HCT116 (cell line): ENCODE results near the gene POLR3C. TPM values are rescaled to one million over a fixed set of nuclear protein-coding genes. Genes with fewer than 3 reads are reported as not detected.

Source experiments
- ATAC-seq: fragments of 200-7000 bp; cut with Tn5 transposase; 2 replicates; pipeline ENCODE4 v1.9.1; 2020; ENCODE audit warnings: mild to moderate bottlenecking, moderate library complexity
- BruUV-seq: library from RNA; stranded (reverse); fragments of 400-500 nt; replicated peaks from 2 replicates; lab custom pipeline; 2021; lab: Mats Ljungman, UMichigan
- CTCF ChIA-PET: fragments of 300-600 bp; sonication (Branson Sonifier 250); formaldehyde crosslinking; loops from one replicate; lab custom pipeline; 2021; ENCODE audit warnings: antibody characterized with exemption; lab: Charles Lee
- POLR2A ChIA-PET: fragments of 300-600, 350-600 bp; sonication (Branson Sonifier 250); formaldehyde crosslinking; loops from one replicate; lab custom pipeline; 2021; ENCODE audit warnings: antibody characterized with exemption; lab: Charles Lee
- RAD21 ChIA-PET, 2 experiments: fragments of 300-600 bp; sonication (Branson Sonifier 250); formaldehyde crosslinking; loops; one replicate each; lab custom pipeline; 2023; ENCODE audit warnings: low total read pairs in 2 of 2; ENCODE audit not compliant: uncharacterized antibody in 2 of 2, unreplicated experiment in 2 of 2, low non-redundant PET in 1 of 2; lab: Charles Lee
- DNase-seq: peaks from one replicate; pipeline ENCODE4 v3.0.0-alpha.2; 2010; ENCODE audit warnings: low read depth, low spot score
- H2AFZ ChIP-seq: fragments of 200-600 bp; shearing (Covaris generic), sonication (generic); 2 replicates; pipeline ENCODE4 v1.6.1; 2017; ENCODE audit warnings: low read depth, mixed run types, mixed read lengths, antibody characterized with exemption, low read length; ENCODE audit not compliant: poor library complexity, severe bottlenecking
- H3K27ac ChIP-seq: 2 replicates; pipeline ENCODE4 v1.5.1; 2012; ENCODE audit warnings: low read depth, low read length
- H3K27me3 ChIP-seq: fragments of 200-600 bp; sonication (generic); 2 replicates; pipeline ENCODE4 v1.6.1; 2016; ENCODE audit warnings: mixed run types, low read length, mixed read lengths; ENCODE audit not compliant: insufficient read depth
- H3K36me3 ChIP-seq, 2 experiments: fragments of 200-500 bp in 1 of 2; fragments of 200-600 bp in 1 of 2; sonication (Bioruptor generic) in 1 of 2; sonication (generic) in 1 of 2; 2 replicates each; pipeline versions ENCODE4 v1.5.1 to v1.6.1; 2014 to 2016; ENCODE audit warnings: low read length in 2 of 2, inconsistent platforms in 1 of 2, mixed read lengths in 1 of 2, mixed run types in 1 of 2; ENCODE audit not compliant: insufficient read depth in 2 of 2, control insufficient read depth in 1 of 2
- H3K4me1 ChIP-seq, 2 experiments: fragments of 200-600 bp in 1 of 2; sonication (generic) in 1 of 2; 2 replicates each; pipeline versions ENCODE4 v1.5.1 to v1.6.1; 2012 to 2017; ENCODE audit warnings: low read length in 2 of 2, inconsistent platforms in 1 of 2, mild to moderate bottlenecking in 1 of 2, mixed read lengths in 1 of 2, mixed run types in 1 of 2, moderate library complexity in 1 of 2; ENCODE audit not compliant: insufficient read depth in 2 of 2, control insufficient read depth in 1 of 2
- H3K4me2 ChIP-seq: fragments of 200-600 bp; sonication (generic); 2 replicates; pipeline ENCODE4 v1.6.1; 2017; ENCODE audit warnings: mixed run types, low read length, mixed read lengths
- H3K4me3 ChIP-seq, 2 experiments: fragments of 200-600 bp in 1 of 2; sonication (generic) in 1 of 2; replicated peaks in 1 of 2; 2 replicates each; pipeline ENCODE4 v1.5.1; 2011 to 2016; ENCODE audit warnings: low read length in 2 of 2, control low read depth in 1 of 2, low read depth in 1 of 2, mild to moderate bottlenecking in 1 of 2, mixed read lengths in 1 of 2, mixed run types in 1 of 2
- H3K79me2 ChIP-seq: fragments of 200-600 bp; sonication (generic); 2 replicates; pipeline ENCODE4 v1.6.1; 2017; ENCODE audit warnings: mild to moderate bottlenecking, mixed run types, low read length, moderate library complexity, mixed read lengths; ENCODE audit not compliant: insufficient read depth
- H3K9ac ChIP-seq: fragments of 200-600 bp; sonication (generic); 2 replicates; pipeline ENCODE4 v1.6.1; 2016; ENCODE audit warnings: low read length, mixed read lengths
- H3K9me2 ChIP-seq: fragments of 200-600 bp; sonication (generic), shearing (Covaris generic); 2 replicates; pipeline ENCODE4 v1.6.1; 2017; ENCODE audit warnings: mixed run types, mild to moderate bottlenecking, moderate library complexity; ENCODE audit not compliant: insufficient read depth
- H3K9me3 ChIP-seq, 2 experiments: fragments of 200-500 bp in 1 of 2; fragments of 200-600 bp in 1 of 2; sonication (Bioruptor generic) in 1 of 2; sonication (generic) in 1 of 2; 2 replicates each; pipeline ENCODE4 v1.6.1; 2014 to 2017; ENCODE audit warnings: low read length in 2 of 2, mixed read lengths in 2 of 2, inconsistent platforms in 1 of 2, low read depth in 1 of 2, mild to moderate bottlenecking in 1 of 2, mixed run types in 1 of 2, moderate library complexity in 1 of 2; ENCODE audit not compliant: control insufficient read depth in 1 of 2, insufficient read depth in 1 of 2
- H4K20me1 ChIP-seq: fragments of 200-600 bp; sonication (generic), shearing (Covaris generic); 2 replicates; pipeline ENCODE4 v1.6.1; 2017; ENCODE audit warnings: mixed run types, mild to moderate bottlenecking, moderate library complexity; ENCODE audit not compliant: insufficient read depth
- ATF3 ChIP-seq: IDR thresholded peaks from 2 replicates; pipeline ENCODE4 v1.6.1; 2012
- CEBPB ChIP-seq: IDR thresholded peaks from 2 replicates; pipeline ENCODE4 v1.6.1; 2012; ENCODE audit warnings: low read depth
- CTCF ChIP-seq, 3 experiments: fragments of 200-600 bp in 1 of 3; sonication (generic) in 1 of 3; IDR thresholded peaks in 2 of 3; conservative IDR thresholded peaks in 1 of 3; 2 replicates each; pipeline ENCODE4 v1.5.1; 2012 to 2017; ENCODE audit warnings: low read depth in 2 of 3, low read length in 2 of 3, antibody characterized with exemption in 1 of 3, borderline replicate concordance in 1 of 3, control low read depth in 1 of 3, mild to moderate bottlenecking in 1 of 3, mixed read lengths in 1 of 3, mixed run types in 1 of 3, moderate library complexity in 1 of 3; ENCODE audit not compliant: insufficient read depth in 1 of 3
- EGR1 ChIP-seq: IDR thresholded peaks from 2 replicates; pipeline ENCODE4 v1.6.1; 2012; ENCODE audit warnings: low read depth
- ELF1 ChIP-seq: IDR thresholded peaks from 2 replicates; pipeline ENCODE4 v1.6.1; 2012; ENCODE audit warnings: low read depth, borderline replicate concordance
- EZH2 ChIP-seq: fragments of 200-600 bp; sonication (generic); IDR thresholded peaks from 2 replicates; pipeline ENCODE4 v1.6.1; 2017; ENCODE audit warnings: antibody characterized with exemption, mixed run types
- FOSL1 ChIP-seq: IDR thresholded peaks from 2 replicates; pipeline ENCODE4 v1.6.1; 2012; ENCODE audit warnings: low read depth
- JUND ChIP-seq: IDR thresholded peaks from 2 replicates; pipeline ENCODE4 v1.6.1; 2012
- MAX ChIP-seq: IDR thresholded peaks from 2 replicates; pipeline ENCODE4 v1.6.1; 2012
- POLR2A ChIP-seq: IDR thresholded peaks from 2 replicates; pipeline ENCODE4 v1.7.0; 2011; ENCODE audit warnings: borderline replicate concordance; ENCODE audit not compliant: insufficient read depth, insufficient read length; ENCODE audit errors: extremely low read depth
- POLR2AphosphoS5 ChIP-seq: IDR thresholded peaks from 2 replicates; pipeline ENCODE4 v1.6.1; 2011; ENCODE audit warnings: mild to moderate bottlenecking, low read depth, low read length, moderate library complexity
- RAD21 ChIP-seq: IDR thresholded peaks from 2 replicates; pipeline ENCODE4 v1.6.1; 2012; ENCODE audit warnings: low read depth, mild to moderate bottlenecking
- SIN3A ChIP-seq: IDR thresholded peaks from 2 replicates; pipeline ENCODE4 v1.6.1; 2012; ENCODE audit warnings: low read depth
- SRF ChIP-seq: IDR thresholded peaks from 2 replicates; pipeline ENCODE4 v1.6.1; 2012; ENCODE audit warnings: low read depth
- YY1 ChIP-seq: IDR thresholded peaks from 2 replicates; pipeline ENCODE4 v1.6.1; 2011; ENCODE audit warnings: low read length, low read depth, moderate library complexity, mild to moderate bottlenecking; ENCODE audit not compliant: insufficient replicate concordance; ENCODE audit errors: extremely low read depth
- ZBTB33 ChIP-seq: IDR thresholded peaks from 2 replicates; pipeline ENCODE4 v1.6.1; 2011; ENCODE audit warnings: mild to moderate bottlenecking, low read length, moderate library complexity; ENCODE audit not compliant: insufficient replicate concordance; ENCODE audit errors: extremely low read depth
- ZFX ChIP-seq: fragments of 450-650 bp; IDR thresholded peaks from 2 replicates; pipeline ENCODE4 v1.6.1; 2017
- ZNF274 ChIP-seq: fragments of 200-500 bp; sonication (Bioruptor generic); IDR thresholded peaks from 2 replicates; pipeline ENCODE4 v1.6.1; 2014; ENCODE audit warnings: mild to moderate bottlenecking, low read depth, low read length, inconsistent platforms
- intact Hi-C: fragments of 100-400 bp; cut with micrococcal nuclease; formaldehyde crosslinking; loops from 2 replicates; pipeline ENCODE4 v1.10.0; 2022
- total RNA-seq: library from RNA; stranded (reverse); gene quantifications from one replicate; pipeline ENCODE4 v1.2.1, GENCODE V29; 2021; ENCODE audit not compliant: unreplicated experiment

The POLR3C gene
- total RNA-seq, 1 experiment from 2014 or later, result 25.4 TPM

- no peak overlapping the region for H3K9ac ChIP-seq
- no peaks in the 10 kb centered on the region for H3K9me3 ChIP-seq
- DNase-seq (no peak), ATAC-seq (no peak)
- H3K27me3 ChIP-seq, result peaks cover 4% of the 10 kb centered on the region; the same call in 1 of the 2 replicates
- ChIA-PET RAD21 (no interaction called here), POLR2A (interaction anchor here (1.2 kb wide), 1 partner anchor 44 kb away, joined by 3 read pairs; the partner anchor contains the start of gene NUDT17), CTCF (interaction anchor here (3.3 kb wide), 1 partner anchor 32 kb away, joined by 36 read pairs; the partner anchor contains the start of gene PIAS3)
- H3K4me2 ChIP-seq, result no peak overlapping the region
- BruUV-seq, result no TSS peak
- no peaks in the 10 kb centered on the region for H4K20me1 ChIP-seq
- H3K4me3 ChIP-seq, result no peak overlapping the region
- H3K4me1 ChIP-seq, result peaks cover 29 to 51% of the 10 kb centered on the region in 2 experiments
- no peaks in the 10 kb centered on the region for H3K9me2 ChIP-seq
- no peak overlapping the region for H2AFZ ChIP-seq
- no peaks in the 10 kb centered on the region for H3K79me2 ChIP-seq
- H3K27ac ChIP-seq, result no peak overlapping the region
- H3K36me3 ChIP-seq, result no peaks in the 10 kb centered on the region
- intact Hi-C loops, result loop anchor here (5.0 kb wide), 1 partner anchor 88 kb away; no protein-coding TSS in a partner anchor
- TF ChIP-seq POLR2A (no peak), YY1 (no peak), ZNF274 (no peak), ELF1 (no peak), RAD21 (no peak), CTCF (IDR thresholded peaks at IDR 0.05 in 2 of 3, conservative IDR thresholded peaks at IDR 0.05 in 1 of 3; ENCODE audit: borderline replicate concordance in 1 of 3, insufficient read depth in 1 of 3, low read depth in 2 of 3, low read length in 2 of 3) (no peak), JUND (no peak), SRF (no peak), EGR1 (no peak), ZFX (no peak), CEBPB (no peak), EZH2 (no peak), SIN3A (no peak), MAX (no peak), ATF3 (no peak), POLR2AphosphoS5 (no peak), FOSL1 (no peak), ZBTB33 (no peak)
- TF ChIP-seq, all 23 proteins: peak for 0
These were observed 65.7 kb downstream of the POLR3C start for GRCh38 chr1:145889722-145890121.
